Stimulated activated naive CD8-positive, alpha-beta T cell treated with anti-CD3 and anti-CD28 coated beads, Interleukin-15, Interleukin-2, amounts not matched to agents 100 U/mL and 50 U/mL, for 24 hours (primary cell): ENCODE data around the gene FGFRL1.

ENCODE experiments used
- ATAC-seq: fragments of 150-1000 bp; cut with Tn5 transposase; one replicate; pipeline ENCODE4 v1.10.0; 2021
- DNase-seq: peaks from one replicate; pipeline ENCODE4 v3.0.0; 2021

Gene FGFRL1

GRCh38 chr4:1006856-1007255 is 4.6 kb upstream of the FGFRL1 start:
- no peak for DNase-seq
- ATAC-seq = no peak

- no peak for ATAC-seq
These were observed 2.4 kb upstream of the FGFRL1 start for GRCh38 chr4:1008840-1009541.

GRCh38 chr4:1009542-1010394 is 1.7 kb upstream of the FGFRL1 start:
- peak; percentile 49 for ATAC-seq
- peak; percentile 82 for DNase-seq

More at GRCh38 chr4:1008840-1009541, 2.4 kb upstream of the FGFRL1 start:
- peak; percentile 29 for DNase-seq

- peak; percentile 52 for ATAC-seq
- DNase-seq = peak; percentile 78
These were observed 918 bp upstream of the FGFRL1 start for GRCh38 chr4:1010395-1011021.

- ATAC-seq (no peak), DNase-seq (no peak)
These were observed 224 bp downstream of the FGFRL1 start for GRCh38 chr4:1011666-1012033.

GRCh38 chr4:1012034-1012739 is 761 bp downstream of the FGFRL1 start:
- DNase-seq (peak; percentile 44), ATAC-seq (no peak)

GRCh38 chr4:1013225-1014073 is 2.0 kb downstream of the FGFRL1 start:
- DNase-seq (no peak), ATAC-seq (no peak)

- DNase-seq = no peak
- ATAC-seq = no peak
These were observed 3.1 kb downstream of the FGFRL1 start for GRCh38 chr4:1014291-1015167.

GRCh38 chr4:1015179-1015578 is 3.8 kb downstream of the FGFRL1 start:
- ATAC-seq = no peak
- DNase-seq = no peak

- DNase-seq (no peak), ATAC-seq (no peak)
These were observed 4.3 kb downstream of the FGFRL1 start for GRCh38 chr4:1015746-1016145.

GRCh38 chr4:1017211-1017610 is 5.8 kb downstream of the FGFRL1 start:
- no peak for ATAC-seq
- no peak for DNase-seq

- ATAC-seq = no peak
- no peak for DNase-seq
These were observed 6.3 kb downstream of the FGFRL1 start for GRCh38 chr4:1017706-1018105.

GRCh38 chr4:1018147-1019020 is 7.0 kb downstream of the FGFRL1 start:
- no peak for DNase-seq
- ATAC-seq = no peak

GRCh38 chr4:1019320-1019719 is 7.9 kb downstream of the FGFRL1 start:
- ATAC-seq (no peak), DNase-seq (no peak)

GRCh38 chr4:1019729-1020470 is 8.5 kb downstream of the FGFRL1 start:
- peak; percentile 7 for ATAC-seq
- DNase-seq = no peak

GRCh38 chr4:1021386-1022050 is 10.1 kb downstream of the FGFRL1 start:
- DNase-seq (no peak), ATAC-seq (no peak)

- DNase-seq (no peak), ATAC-seq (no peak)
These were observed 10.8 kb downstream of the FGFRL1 start for GRCh38 chr4:1022051-1022738.

- DNase-seq (no peak), ATAC-seq (no peak)
These were observed 11.3 kb downstream of the FGFRL1 start for GRCh38 chr4:1022739-1023066.
